ENCODE results near the gene XXYLT1.

- TF ChIP-seq CTCF (IDR thresholded peaks at IDR 0.05; ENCODE audit: insufficient read depth, low read length, poor library complexity, severe bottlenecking) (no peak), EZH2phosphoT487 (conservative IDR thresholded peaks at IDR 0.05; ENCODE audit: low read length) (no peak)
Measured at GRCh38 chr3:195204360-195205163, 66.4 kb downstream of the XXYLT1 start.

Measured in SU-DHL-6 (cell line).